Epithelial cell of proximal tubule (primary cell): ENCODE results near the gene ALS2. TPM values are rescaled to one million over a fixed set of nuclear protein-coding genes. Genes with fewer than 3 reads are reported as not detected.

ENCODE experiments used
- DNase-seq: peaks from one replicate; pipeline ENCODE4 v3.0.0-alpha.2; 2011; ENCODE audit warnings: low read depth
- H3K4me3 ChIP-seq: 2 replicates; pipeline ENCODE4 v1.5.1; 2011; ENCODE audit warnings: low read depth, mild to moderate bottlenecking, low read length
- total RNA-seq: library from RNA; depleted of rRNA; stranded (reverse); fragments of >200 nt; gene quantifications from 2 replicates; pipeline ENCODE4 v1.2.3, GENCODE V29; 2015
- TF ChIP-seq, protein P1 (sequence below): conservative IDR thresholded peaks from 2 replicates; pipeline ENCODE4 v1.5.1; 2012; ENCODE audit warnings: low read depth, mild to moderate bottlenecking, low read length

The ALS2 gene
- total RNA-seq = 15.6 and 20.8 TPM in 2 replicates

DNA sequence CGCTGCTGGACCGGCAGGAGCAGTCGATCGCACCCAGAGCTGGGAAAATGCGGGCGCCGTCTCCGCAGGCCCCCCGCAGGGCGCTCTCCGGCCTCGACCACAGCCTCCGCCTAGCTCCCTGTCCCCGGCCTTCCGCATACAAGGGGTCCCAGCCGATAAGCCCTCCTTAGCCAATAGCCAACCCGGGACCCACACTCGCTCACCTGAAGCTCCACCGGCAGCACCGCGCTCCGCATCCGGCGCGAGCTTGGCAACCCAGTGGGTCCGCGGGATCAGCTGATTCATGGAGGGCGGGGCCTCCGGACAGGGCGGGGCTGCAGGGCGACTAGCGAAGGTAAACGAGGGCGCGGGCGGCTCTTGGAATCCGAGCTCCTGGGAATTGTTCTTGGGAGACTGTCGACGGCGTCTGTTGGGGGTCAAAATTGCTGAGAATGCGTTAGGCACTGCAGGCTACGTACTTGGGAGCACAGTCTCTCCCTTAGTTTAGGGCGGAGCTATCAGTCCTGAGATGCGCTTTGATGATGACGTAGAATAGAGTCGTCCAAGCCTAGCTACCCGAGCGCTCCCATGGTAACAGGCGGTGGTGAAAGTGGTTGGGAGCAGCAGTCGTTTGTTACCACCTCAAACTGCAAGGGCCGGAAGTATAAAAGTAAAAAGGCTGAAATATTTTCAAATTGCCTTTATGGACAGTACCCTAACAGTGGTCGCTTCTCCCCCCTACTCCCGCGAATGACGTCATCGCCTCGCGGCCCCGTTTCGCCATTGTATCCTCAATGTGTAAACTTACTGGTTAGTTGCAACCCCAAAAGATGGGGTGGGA is at the start of gene ALS2:
Gene ALS2 (minus strand): TSS at position 260 of the 820 bp plus-strand sequence. CDS start 12,048 bp downstream, outside the sequence.
- peak; percentile 97 for DNase-seq
- H3K4me3 ChIP-seq = peak within 1 kb of the TSS; percentile 87
- TF ChIP-seq, protein P1, sequence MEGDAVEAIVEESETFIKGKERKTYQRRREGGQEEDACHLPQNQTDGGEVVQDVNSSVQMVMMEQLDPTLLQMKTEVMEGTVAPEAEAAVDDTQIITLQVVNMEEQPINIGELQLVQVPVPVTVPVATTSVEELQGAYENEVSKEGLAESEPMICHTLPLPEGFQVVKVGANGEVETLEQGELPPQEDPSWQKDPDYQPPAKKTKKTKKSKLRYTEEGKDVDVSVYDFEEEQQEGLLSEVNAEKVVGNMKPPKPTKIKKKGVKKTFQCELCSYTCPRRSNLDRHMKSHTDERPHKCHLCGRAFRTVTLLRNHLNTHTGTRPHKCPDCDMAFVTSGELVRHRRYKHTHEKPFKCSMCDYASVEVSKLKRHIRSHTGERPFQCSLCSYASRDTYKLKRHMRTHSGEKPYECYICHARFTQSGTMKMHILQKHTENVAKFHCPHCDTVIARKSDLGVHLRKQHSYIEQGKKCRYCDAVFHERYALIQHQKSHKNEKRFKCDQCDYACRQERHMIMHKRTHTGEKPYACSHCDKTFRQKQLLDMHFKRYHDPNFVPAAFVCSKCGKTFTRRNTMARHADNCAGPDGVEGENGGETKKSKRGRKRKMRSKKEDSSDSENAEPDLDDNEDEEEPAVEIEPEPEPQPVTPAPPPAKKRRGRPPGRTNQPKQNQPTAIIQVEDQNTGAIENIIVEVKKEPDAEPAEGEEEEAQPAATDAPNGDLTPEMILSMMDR = no peak

DNA sequence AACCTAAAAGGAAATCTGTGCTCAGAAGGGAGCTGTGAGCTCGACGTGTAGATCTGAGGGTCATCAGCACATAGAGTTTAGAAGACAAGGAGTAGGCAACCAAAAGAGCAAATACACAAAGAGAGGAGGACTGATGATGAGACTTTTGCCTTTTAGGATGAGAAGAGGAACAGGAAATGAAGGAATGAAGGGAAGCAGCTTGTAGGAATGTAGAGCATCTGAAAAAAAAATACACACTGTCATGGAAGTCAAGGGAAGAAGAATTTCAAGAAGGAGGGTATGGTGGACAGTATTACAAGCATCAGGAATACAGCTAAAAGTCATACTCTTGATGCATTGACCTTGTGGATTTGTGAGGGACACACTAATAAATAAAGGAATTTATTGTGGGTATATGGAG is 47.5 kb upstream of the ALS2 start:
- no peak overlapping the region for H3K4me3 ChIP-seq
- TF ChIP-seq, protein P1 = no peak
- no peak for DNase-seq

DNA sequence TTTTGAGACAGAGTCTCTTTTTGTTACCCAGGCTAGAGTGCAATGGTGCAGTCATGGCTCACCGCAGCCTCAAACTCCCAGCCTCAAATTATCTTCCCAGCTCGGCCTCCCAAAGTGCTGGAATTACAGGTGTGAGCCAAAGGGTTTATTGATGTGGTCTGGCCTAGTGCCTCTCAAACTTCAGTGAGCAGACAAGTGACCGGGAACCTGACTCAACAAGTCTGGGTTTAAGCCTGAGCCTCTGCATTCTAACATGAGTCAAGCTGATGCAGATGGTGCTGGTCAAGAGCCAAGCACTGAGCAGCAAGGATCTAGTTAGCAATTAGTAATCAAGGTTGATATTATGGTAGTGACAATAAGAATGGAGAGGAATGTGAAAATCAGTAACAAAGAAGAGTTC is 46.9 kb upstream of the ALS2 start:
- DNase-seq = peak; percentile 57
- no peak overlapping the region for H3K4me3 ChIP-seq
- TF ChIP-seq, protein P1 = no peak

DNA sequence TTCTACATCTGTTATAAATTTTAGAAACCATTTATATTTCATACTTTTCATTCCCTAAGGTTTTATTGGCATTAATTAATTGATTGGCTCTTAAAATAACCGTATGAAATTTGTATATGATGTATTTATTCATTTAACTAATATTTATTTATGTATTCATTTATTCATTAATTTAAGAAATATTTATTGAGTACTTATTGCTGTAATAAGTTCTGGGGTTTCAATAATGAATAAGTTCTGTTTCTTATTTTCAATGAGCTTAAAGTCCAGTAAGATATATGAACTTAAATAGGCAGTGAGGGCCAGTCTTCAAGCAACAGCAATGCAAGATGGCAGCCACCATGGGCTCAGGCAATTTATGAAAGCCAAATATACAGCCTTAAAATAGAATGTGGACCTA is 43.5 kb upstream of the ALS2 start:
- DNase-seq = no peak
- H3K4me3 ChIP-seq = no peak overlapping the region
- TF ChIP-seq, protein P1 = no peak

DNA sequence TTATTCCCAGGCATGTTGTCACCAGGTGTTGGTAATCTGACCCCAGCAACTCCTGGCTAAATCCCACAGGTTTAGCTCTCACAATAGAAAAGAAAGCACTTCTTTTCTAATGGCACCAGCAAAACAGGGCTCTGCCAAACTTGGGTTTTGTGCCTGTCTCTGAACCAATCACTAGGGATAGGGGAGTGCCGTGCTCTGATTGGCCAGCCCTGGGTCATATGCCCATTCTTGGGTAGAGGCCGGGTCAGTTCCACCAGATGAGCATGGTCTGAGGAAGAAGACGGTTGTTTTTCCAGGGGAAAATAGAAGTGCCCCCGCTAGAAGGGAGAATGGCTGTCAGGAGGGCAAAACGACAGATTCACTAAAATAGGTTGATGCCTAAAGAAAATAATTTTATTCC is 40.3 kb upstream of the ALS2 start:
- TF ChIP-seq, protein P1 = no peak
- no peak for DNase-seq

DNA sequence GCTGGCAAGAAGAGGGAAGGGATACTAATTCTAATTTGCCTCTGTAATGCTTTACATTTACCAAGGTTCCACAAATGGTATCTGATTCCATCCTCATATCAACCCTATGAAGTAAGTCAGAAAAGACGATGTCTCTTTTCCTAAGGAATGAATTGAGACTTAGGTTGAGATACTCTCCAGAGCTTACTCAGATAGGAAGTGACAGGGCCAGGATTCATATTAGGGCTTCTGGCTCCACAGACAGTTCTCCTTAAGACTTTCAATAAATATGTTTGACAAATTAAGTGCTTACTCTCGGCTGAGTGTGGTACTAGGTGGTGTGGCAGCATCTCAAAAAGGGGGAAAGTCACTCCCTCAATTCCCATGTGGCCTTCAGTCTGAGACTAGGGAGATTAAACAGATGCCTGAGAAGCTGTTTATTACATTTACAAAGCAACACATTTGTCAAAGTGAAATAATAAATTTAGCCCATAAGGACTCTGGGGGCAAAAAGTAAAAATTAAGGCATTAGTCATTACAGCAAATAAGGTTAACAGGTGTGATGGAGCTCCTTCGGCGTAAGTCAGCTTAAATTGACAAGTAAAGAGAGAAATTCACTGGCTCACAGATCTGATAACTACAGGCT is 39.8 kb upstream of the ALS2 start:
- DNase-seq = no peak
- TF ChIP-seq, protein P1 = no peak
- H3K4me3 ChIP-seq = no peak overlapping the region

More for the DNA sequence above, 40.3 kb upstream of the ALS2 start:
- H3K4me3 ChIP-seq = no peak overlapping the region
